Neural cell (in vitro differentiated cells): ENCODE measurements around the gene SETD6. TPM values are rescaled to one million over a fixed set of nuclear protein-coding genes. Genes with fewer than 3 reads are reported as not detected.
A peak's percentile ranks its signal among the peaks of the same experiment; 100 is the strongest.

Experiments used
- H2AFZ ChIP-seq: fragments of 200-600, 300-800 bp; sonication (generic), shearing (Covaris generic); 2 replicates; pipeline ENCODE4 v1.6.0; 2014; ENCODE audit warnings: low read depth, mild to moderate bottlenecking, antibody characterized with exemption, low read length, moderate library complexity
- H3F3A ChIP-seq: fragments of 200-600 bp; shearing (Covaris generic); 2 replicates; pipeline ENCODE4 v1.6.1; 2016; ENCODE audit warnings: mild to moderate bottlenecking, moderate library complexity, mixed read lengths, antibody characterized with exemption, low read length; ENCODE audit not compliant: insufficient read depth, poor library complexity, severe bottlenecking
- H3K27ac ChIP-seq: fragments of 200-600, 300-800 bp; sonication (generic), shearing (Covaris generic); 2 replicates; pipeline ENCODE4 v1.5.1; 2014; ENCODE audit warnings: mild to moderate bottlenecking, low read length, moderate library complexity
- H3K27me3 ChIP-seq: fragments of 300-800, 200-600 bp; sonication (generic), shearing (Covaris generic); 2 replicates; pipeline ENCODE4 v1.6.0; 2014; ENCODE audit warnings: mild to moderate bottlenecking, low read depth, low read length, moderate library complexity; ENCODE audit not compliant: insufficient read depth
- H3K36me3 ChIP-seq: fragments of 300-800, 200-600 bp; sonication (generic), shearing (Covaris generic); 2 replicates; pipeline ENCODE4 v1.5.1; 2014; ENCODE audit warnings: mild to moderate bottlenecking, antibody characterized with exemption, low read length, moderate library complexity; ENCODE audit not compliant: insufficient read depth
- H3K4me2 ChIP-seq: fragments of 300-800, 200-600 bp; sonication (generic), shearing (Covaris generic); 2 replicates; pipeline ENCODE4 v1.6.0; 2014; ENCODE audit warnings: mild to moderate bottlenecking, low read length
- H3K4me3 ChIP-seq: fragments of 300-800, 200-600 bp; sonication (generic), shearing (Covaris generic); 2 replicates; pipeline ENCODE4 v1.5.1; 2014; ENCODE audit warnings: mild to moderate bottlenecking, low read length, moderate library complexity
- H3K79me2 ChIP-seq: fragments of 200-600 bp; shearing (Covaris generic); replicated peaks from 2 replicates; pipeline ENCODE4 v1.6.0; 2014; ENCODE audit warnings: mild to moderate bottlenecking, low read length, moderate library complexity; ENCODE audit not compliant: insufficient read depth
- H3K9ac ChIP-seq: fragments of 300-800, 200-600 bp; sonication (generic), shearing (Covaris generic); 2 replicates; pipeline ENCODE4 v1.6.1; 2016; ENCODE audit warnings: mild to moderate bottlenecking, low read length, mixed read lengths
- H3K9me2 ChIP-seq: fragments of 200-600 bp; shearing (Covaris generic); 2 replicates; pipeline ENCODE4 v1.6.1; 2016; ENCODE audit warnings: mild to moderate bottlenecking, low read length, mixed read lengths; ENCODE audit not compliant: insufficient read depth
- H3K9me3 ChIP-seq: fragments of 200-600, 300-800 bp; sonication (generic), shearing (Covaris generic); 2 replicates; pipeline ENCODE4 v1.6.1; 2016; ENCODE audit warnings: mild to moderate bottlenecking, mixed run types, low read length, moderate library complexity, mixed read lengths
- H4K20me1 ChIP-seq: fragments of 200-600 bp; shearing (Covaris generic); 2 replicates; pipeline ENCODE4 v1.6.1; 2016; ENCODE audit warnings: mild to moderate bottlenecking, mixed run types; ENCODE audit not compliant: insufficient read depth
- CTCF ChIP-seq: fragments of 450-650 bp; IDR thresholded peaks from 2 replicates; pipeline ENCODE4 v1.5.1; 2014; ENCODE audit warnings: antibody characterized with exemption, mild to moderate bottlenecking, moderate library complexity; ENCODE audit not compliant: poor library complexity, severe bottlenecking
- EP300 ChIP-seq: fragments of 450-650 bp; conservative IDR thresholded peaks from 2 replicates; pipeline ENCODE4 v1.6.1; 2014; ENCODE audit warnings: antibody characterized with exemption, mild to moderate bottlenecking, moderate library complexity; ENCODE audit not compliant: poor library complexity, severe bottlenecking
- EZH2 ChIP-seq: fragments of 200-600, 300-800 bp; shearing (Covaris generic), sonication (generic); IDR thresholded peaks from 2 replicates; pipeline ENCODE4 v1.6.1; 2014; ENCODE audit warnings: antibody characterized with exemption, low read length, borderline replicate concordance, mild to moderate bottlenecking; ENCODE audit not compliant: insufficient read depth, poor library complexity, severe bottlenecking
- MXI1 ChIP-seq: fragments of 450-650 bp; conservative IDR thresholded peaks from 2 replicates; pipeline ENCODE4 v1.6.1; 2014; ENCODE audit warnings: antibody characterized with exemption, mild to moderate bottlenecking; ENCODE audit not compliant: poor library complexity, severe bottlenecking
- POLR2AphosphoS5 ChIP-seq: IDR thresholded peaks from 2 replicates; pipeline ENCODE4 v1.6.1; 2012
- RAD21 ChIP-seq: fragments of 450-650 bp; conservative IDR thresholded peaks from 2 replicates; pipeline ENCODE4 v1.6.1; 2014; ENCODE audit warnings: antibody characterized with exemption, mild to moderate bottlenecking, moderate library complexity
- REST ChIP-seq: IDR thresholded peaks from 2 replicates; pipeline ENCODE4 v1.6.1; 2012; ENCODE audit warnings: borderline replicate concordance
- SMC3 ChIP-seq: fragments of 450-650 bp; conservative IDR thresholded peaks from 2 replicates; pipeline ENCODE4 v1.6.1; 2014; ENCODE audit warnings: antibody characterized with exemption, mild to moderate bottlenecking, moderate library complexity; ENCODE audit not compliant: poor library complexity
- TAF1 ChIP-seq: IDR thresholded peaks from 2 replicates; pipeline ENCODE4 v1.6.1; 2012; ENCODE audit warnings: low read depth
- polyA plus RNA-seq: library from polyadenylated mRNA; depleted of rRNA; stranded (reverse); fragments of >200 nt; gene quantifications from 2 replicates; pipeline ENCODE4 v1.2.3, GENCODE V29; 2014

Gene SETD6
- polyA plus RNA-seq, 1 donor from 2014 or later: 61.2 TPM

DNA sequence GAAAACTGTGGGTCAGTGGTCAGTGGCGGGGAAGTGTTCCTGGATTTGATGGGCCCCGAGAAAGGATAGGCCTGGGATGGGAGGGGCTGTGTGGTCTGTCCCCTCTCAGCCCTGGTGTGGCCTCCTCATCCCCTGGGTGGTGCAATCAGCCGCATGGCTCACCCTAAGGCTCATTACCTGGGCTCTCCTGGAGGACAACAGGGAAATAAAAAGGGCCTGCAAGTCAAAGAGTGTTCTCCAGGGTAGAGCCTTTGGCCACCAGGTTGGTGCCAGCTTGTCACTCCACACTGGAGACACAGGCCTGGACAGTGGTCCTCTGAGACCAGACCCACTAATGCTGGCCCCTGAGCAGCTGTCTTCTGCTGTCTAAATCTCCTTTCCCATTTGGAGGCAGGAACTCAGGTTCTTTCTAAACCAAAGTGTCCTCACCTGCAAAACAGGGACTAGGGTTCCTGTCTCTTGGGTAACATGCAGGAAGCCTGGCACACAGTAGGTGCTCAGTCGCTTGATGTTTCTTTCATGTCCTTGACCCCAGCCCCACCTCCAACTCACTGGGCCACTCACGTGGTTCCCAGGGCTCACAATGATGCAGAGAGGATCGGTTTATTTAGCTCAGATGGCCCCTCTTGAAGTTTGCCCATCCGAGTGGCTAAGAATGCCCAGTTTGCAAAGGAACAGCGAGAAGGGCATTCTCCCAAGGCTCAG, 12.9 kb upstream of the SETD6 start:
- peak overlapping the region; percentile 97 for H3K9ac ChIP-seq
- H2AFZ ChIP-seq: no peak overlapping the region
- H3K27ac ChIP-seq: peak overlapping the region; percentile 100
- H3K79me2 ChIP-seq: peaks cover 41% of the 10 kb centered on the region
- TF ChIP-seq RAD21 (no peak), REST (no peak), CTCF (no peak), TAF1 (no peak), EZH2 (no peak), SMC3 (no peak), POLR2AphosphoS5 (no peak), EP300 (no peak), MXI1 (no peak)
- no peaks in the 10 kb centered on the region for H3K9me3 ChIP-seq
- H3F3A ChIP-seq: peaks cover 7% of the 10 kb centered on the region
- no peaks in the 10 kb centered on the region for H3K27me3 ChIP-seq
- peak overlapping the region; percentile 76 for H3K4me3 ChIP-seq
- H3K36me3 ChIP-seq: no peaks in the 10 kb centered on the region
- no peaks in the 10 kb centered on the region for H3K9me2 ChIP-seq
- peak overlapping the region; percentile 77 for H3K4me2 ChIP-seq
- peaks cover 4% of the 10 kb centered on the region for H4K20me1 ChIP-seq

- Histone ChIP-seq H2AFZ (no peak overlapping the region), H3K9ac (no peak overlapping the region), H3K27ac (no peak overlapping the region), H4K20me1 (peaks cover 4% of the 10 kb centered on the region), H3K9me3 (no peaks in the 10 kb centered on the region), H3K36me3 (no peaks in the 10 kb centered on the region), H3K9me2 (no peaks in the 10 kb centered on the region), H3K27me3 (no peaks in the 10 kb centered on the region), H3F3A (no peaks in the 10 kb centered on the region), H3K79me2 (peaks cover 41% of the 10 kb centered on the region), H3K4me3 (peak overlapping the region; percentile 76), H3K4me2 (no peak overlapping the region)
- no peak for TF ChIP-seq POLR2AphosphoS5
- no peak for TF ChIP-seq SMC3
- no peak for TF ChIP-seq REST
- no peak for TF ChIP-seq TAF1
- TF ChIP-seq MXI1: no peak
- no peak for TF ChIP-seq EZH2
- TF ChIP-seq EP300: no peak
- TF ChIP-seq RAD21: no peak
- TF ChIP-seq CTCF: no peak
Observed at GRCh38 chr16:58503166-58503862, 12.0 kb upstream of the SETD6 start.
